ENCODE measurements around the gene GOSR1.
"Not testable (repeated sequence)": the region's sequence is repeated elsewhere in the genome, so short reads cannot be mapped to it uniquely, and the experiment has no call there.

The GOSR1 gene

GRCh38 chr17:30557916-30558685 is 80.9 kb downstream of the GOSR1 start:
- no peak overlapping the region for H3K4me3 ChIP-seq (ENCODE audit: control insufficient read depth, low read depth, low read length)
- no peak for TF ChIP-seq CTCF (conservative IDR thresholded peaks at IDR 0.05; ENCODE audit: control insufficient read depth, insufficient read depth, low read depth, low read length)

GRCh38 chr17:30558686-30559545 is 81.7 kb downstream of the GOSR1 start:
- no peak for DNase-seq (ENCODE audit: low read depth)
- no peak for TF ChIP-seq CTCF (conservative IDR thresholded peaks at IDR 0.05; ENCODE audit: control insufficient read depth, insufficient read depth, low read depth, low read length)
- H3K4me3 ChIP-seq (ENCODE audit: control insufficient read depth, low read depth, low read length) = no peak overlapping the region

More at GRCh38 chr17:30557916-30558685, 80.9 kb downstream of the GOSR1 start:
- peak; percentile 25 for DNase-seq (ENCODE audit: low read depth)

- TF ChIP-seq CTCF (conservative IDR thresholded peaks at IDR 0.05; ENCODE audit: control insufficient read depth, insufficient read depth, low read depth, low read length) = no peak
- no peak for DNase-seq (ENCODE audit: low read depth)
- no peak overlapping the region for H3K4me3 ChIP-seq (ENCODE audit: control insufficient read depth, low read depth, low read length)
Observed at GRCh38 chr17:30559656-30560055, 82.4 kb downstream of the GOSR1 start.

GRCh38 chr17:30560117-30561026 is 83.2 kb downstream of the GOSR1 start:
- not testable (repeated sequence) for H3K4me3 ChIP-seq (ENCODE audit: control insufficient read depth, low read depth, low read length); DNase-seq (ENCODE audit: low read depth)

- not testable (repeated sequence) for H3K4me3 ChIP-seq (ENCODE audit: control insufficient read depth, low read depth, low read length); DNase-seq (ENCODE audit: low read depth)
Observed at GRCh38 chr17:30561766-30562165, 84.6 kb downstream of the GOSR1 start.

- H3K4me3 ChIP-seq (ENCODE audit: control insufficient read depth, low read depth, low read length); DNase-seq (ENCODE audit: low read depth): not testable (repeated sequence)
Observed at GRCh38 chr17:30563131-30563904, 86.1 kb downstream of the GOSR1 start.

- not testable (repeated sequence) for DNase-seq (ENCODE audit: low read depth); H3K4me3 ChIP-seq (ENCODE audit: control insufficient read depth, low read depth, low read length)
Observed at GRCh38 chr17:30563905-30564390, 86.7 kb downstream of the GOSR1 start.

GRCh38 chr17:30564422-30565072 is 87.3 kb downstream of the GOSR1 start:
- DNase-seq (ENCODE audit: low read depth); H3K4me3 ChIP-seq (ENCODE audit: control insufficient read depth, low read depth, low read length): not testable (repeated sequence)
